Tibial nerve (tissue), 4 donors: Measurements from ENCODE around the gene BAIAP2. TPM values are rescaled to one million over a fixed set of nuclear protein-coding genes. Genes with fewer than 3 reads are reported as not detected.

ENCODE experiments used
- DNase-seq, 2 donors: peaks; one replicate each; pipeline ENCODE4 v3.0.0-alpha.2; 2019; ENCODE audit warnings: low spot score in 2 of 2
- H3K27ac ChIP-seq, 4 donors: fragments of 200-600 bp; sonication (generic) in 3 of 4; one replicate each; pipeline ENCODE4 v1.5.1; 2017 to 2019; ENCODE audit warnings: mild to moderate bottlenecking in 1 of 4
- H3K27me3 ChIP-seq, 2 donors: fragments of 200-600 bp; sonication (generic) in 1 of 2; one replicate each; pipeline versions ENCODE4 v1.5.1 to v1.6.0; 2017 to 2019
- H3K36me3 ChIP-seq, 3 donors: fragments of 200-600 bp; sonication (generic); one replicate each; pipeline ENCODE4 v1.5.1; 2018 to 2019
- H3K4me1 ChIP-seq, 4 donors: fragments of 200-600 bp; sonication (generic) in 3 of 4; one replicate each; pipeline ENCODE4 v1.5.1; 2017 to 2019
- H3K4me3 ChIP-seq, 4 donors: fragments of 200-600 bp; sonication (generic) in 3 of 4; one replicate each; pipeline ENCODE4 v1.5.1; 2017 to 2019; ENCODE audit warnings: mild to moderate bottlenecking in 1 of 4, moderate library complexity in 1 of 4
- H3K9me3 ChIP-seq, 4 donors: fragments of 200-600 bp; sonication (generic) in 3 of 4; one replicate each; pipeline ENCODE4 v1.5.1; 2017 to 2019
- CTCF ChIP-seq, 5 experiments: fragments of 200-600 bp in 3 of 5; fragments of 450-650 bp in 2 of 5; sonication (generic) in 3 of 5; IDR thresholded peaks; one replicate each; pipeline ENCODE4 v1.5.1; 2016 to 2019; ENCODE audit warnings: antibody characterized with exemption in 5 of 5, mild to moderate bottlenecking in 3 of 5, moderate library complexity in 2 of 5
- EP300 ChIP-seq, 2 donors: sonication (generic); formaldehyde crosslinking; IDR thresholded peaks; one replicate each; pipeline ENCODE4 v1.6.1; 2017; ENCODE audit warnings: antibody characterized with exemption in 2 of 2, mild to moderate bottlenecking in 1 of 2
- POLR2A ChIP-seq, 2 donors: fragments of 450-650 bp; IDR thresholded peaks; one replicate each; pipeline ENCODE4 v1.6.1; 2017; ENCODE audit warnings: antibody characterized with exemption in 2 of 2, mild to moderate bottlenecking in 2 of 2, moderate library complexity in 2 of 2
- WGBS, 2 donors: methylation state at CpG; one replicate each; pipeline ENCODE4 v1.1.5; 2018; 5-methylcytosine and 5-hydroxymethylcytosine counted together
- total RNA-seq, 4 donors: library from RNA; depleted of rRNA; stranded (reverse); fragments of >200 nt; gene quantifications; one replicate each; pipeline ENCODE4 v1.1.0, GENCODE V29; 2016

BAIAP2 gene
- total RNA-seq, 4 donors from 2014 or later, result 49.5 to 81.2 (median 66.9) TPM

GRCh38 chr17:81068411-81069134 lies 33.6 kb downstream of the BAIAP2 start:
- 83 to 89% methylated on average over 22 to 23 of the region's 26 CpGs for WGBS, 2 donors
- peaks cover 0 to 51% (median 0%) of the 10 kb centered on the region in 3 donors for H3K36me3 ChIP-seq

GRCh38 chr17:81069135-81069645 lies 34.2 kb downstream of the BAIAP2 start:
- no peaks in the 10 kb centered on the region for H3K9me3 ChIP-seq
- DNase-seq, result no peak
- H3K27ac ChIP-seq, result no peak overlapping the region
- H3K36me3 ChIP-seq, result peaks cover 0 to 51% (median 0%) of the 10 kb centered on the region in 3 donors
- WGBS, 2 donors, result 86 to 93% methylated on average over 18 to 22 of the region's 23 CpGs
- no peaks in the 10 kb centered on the region for H3K27me3 ChIP-seq
- H3K4me1 ChIP-seq, result peaks cover 0 to 65% (median 15%) of the 10 kb centered on the region in 4 donors
- H3K4me3 ChIP-seq, result no peak overlapping the region
- TF ChIP-seq CTCF (IDR thresholded peaks at IDR 0.05), result no peak
- no peak for TF ChIP-seq POLR2A (IDR thresholded peaks at IDR 0.05)
- TF ChIP-seq EP300 (IDR thresholded peaks at IDR 0.05), result no peak

More at GRCh38 chr17:81068411-81069134, 33.6 kb downstream of the BAIAP2 start:
- Histone ChIP-seq H3K4me3 (no peak overlapping the region), H3K27me3 (no peaks in the 10 kb centered on the region), H3K9me3 (no peaks in the 10 kb centered on the region), H3K27ac (no peak overlapping the region), H3K4me1 (peaks cover 0 to 71% (median 21%) of the 10 kb centered on the region in 4 donors)
- DNase-seq, result no peak
- TF ChIP-seq CTCF (IDR thresholded peaks at IDR 0.05), result no peak
- TF ChIP-seq POLR2A (IDR thresholded peaks at IDR 0.05), result no peak
- TF ChIP-seq EP300 (IDR thresholded peaks at IDR 0.05), result no peak

- peaks cover 0 to 51% (median 2%) of the 10 kb centered on the region in 4 donors for H3K4me1 ChIP-seq
- H3K4me3 ChIP-seq, result no peak overlapping the region
- no peaks in the 10 kb centered on the region for H3K9me3 ChIP-seq
- WGBS, 2 donors, result 77 to 78% methylated on average over 25 of the region's 25 CpGs
- H3K27ac ChIP-seq, result peak overlapping the region in 1 of 4 donors; percentile 50
- no peak for TF ChIP-seq CTCF (IDR thresholded peaks at IDR 0.05)
- TF ChIP-seq POLR2A (IDR thresholded peaks at IDR 0.05), result no peak
- no peak for TF ChIP-seq EP300 (IDR thresholded peaks at IDR 0.05)
- H3K27me3 ChIP-seq, result no peaks in the 10 kb centered on the region
- peaks cover 0 to 55% (median 0%) of the 10 kb centered on the region in 3 donors for H3K36me3 ChIP-seq
- DNase-seq, result no peak
Measured at GRCh38 chr17:81070541-81071246, 35.7 kb downstream of the BAIAP2 start.

GRCh38 chr17:81071761-81072741 lies 37.1 kb downstream of the BAIAP2 start:
- H3K9me3 ChIP-seq, result no peaks in the 10 kb centered on the region
- no peak for TF ChIP-seq CTCF (IDR thresholded peaks at IDR 0.05)
- no peak for TF ChIP-seq POLR2A (IDR thresholded peaks at IDR 0.05)
- no peak for TF ChIP-seq EP300 (IDR thresholded peaks at IDR 0.05)
- WGBS, 2 donors, result 79 to 80% methylated on average over 39 of the region's 39 CpGs

More at GRCh38 chr17:81071761-81072741, 37.1 kb downstream of the BAIAP2 start:
- H3K27ac ChIP-seq, result peak overlapping the region in 1 of 4 donors; percentile 50
- peaks cover 0 to 46% (median 0%) of the 10 kb centered on the region in 4 donors for H3K4me1 ChIP-seq
- H3K36me3 ChIP-seq, result peaks cover 0 to 52% (median 0%) of the 10 kb centered on the region in 3 donors
- no peaks in the 10 kb centered on the region for H3K27me3 ChIP-seq
- DNase-seq, result no peak
- no peak overlapping the region for H3K4me3 ChIP-seq
